Naive B cell (primary cell): ENCODE measurements around the gene CHTOP. TPM values are rescaled to one million over a fixed set of nuclear protein-coding genes. Genes with fewer than 3 reads are reported as not detected.
A peak's percentile ranks its signal among the peaks of the same experiment; 100 is the strongest.
"Not testable (repeated sequence)": the region's sequence is repeated elsewhere in the genome, so short reads cannot be mapped to it uniquely, and the experiment has no call there.

ENCODE experiments used
- ATAC-seq, 2 donors: fragments of 150-1000 bp; cut with Tn5 transposase; 2 replicates each; pipeline ENCODE4 v1.10.0; 2021; ENCODE audit warnings: low read depth in 2 of 2, mild to moderate bottlenecking in 2 of 2, moderate library complexity in 2 of 2
- DNase-seq: peaks from one replicate; pipeline ENCODE4 v3.0.0; 2022
- H3K27ac Mint-ChIP-seq, 6 donors: one replicate each; pipeline ENCODE4 v1.8.0; 2020 to 2022; ENCODE audit warnings: mild to moderate bottlenecking in 6 of 6, mixed read lengths in 6 of 6, moderate library complexity in 5 of 6, inconsistent platforms in 2 of 6
- H3K27me3 Mint-ChIP-seq, 3 donors: one replicate each; pipeline ENCODE4 v1.8.0; 2021 to 2022; ENCODE audit warnings: mixed read lengths in 3 of 3, mild to moderate bottlenecking in 1 of 3
- H3K36me3 Mint-ChIP-seq, 2 donors: one replicate each; pipeline ENCODE4 v1.8.0; 2020 to 2022; ENCODE audit warnings: mixed read lengths in 2 of 2, inconsistent platforms in 1 of 2, mild to moderate bottlenecking in 1 of 2
- H3K4me1 Mint-ChIP-seq, 3 donors: one replicate each; pipeline ENCODE4 v1.8.0; 2020 to 2022; ENCODE audit warnings: mixed read lengths in 3 of 3, inconsistent platforms in 1 of 3, mild to moderate bottlenecking in 1 of 3, moderate library complexity in 1 of 3
- H3K4me3 Mint-ChIP-seq, 8 donors: one replicate each; pipeline ENCODE4 v1.8.0; 2020 to 2022; ENCODE audit warnings: mild to moderate bottlenecking in 8 of 8, mixed read lengths in 8 of 8, moderate library complexity in 8 of 8, inconsistent platforms in 2 of 8
- H3K9me3 Mint-ChIP-seq, 7 donors: one replicate each; pipeline ENCODE4 v1.8.0; 2020 to 2022; ENCODE audit warnings: mixed read lengths in 7 of 7, mild to moderate bottlenecking in 5 of 7, inconsistent platforms in 2 of 7, moderate library complexity in 1 of 7
- polyA plus RNA-seq, 6 donors: library from polyadenylated mRNA; unstranded; fragments of 300-500 nt; fragmentation: Illumina TruSeq; gene quantifications; one replicate each; pipeline ENCODE4 v1.2.3, GENCODE V29; 2021; ENCODE audit warnings: low read depth in 6 of 6

The CHTOP gene
- polyA plus RNA-seq, 6 donors from 2014 or later, result 43.3 to 94.4 (median 54.4) TPM

GRCh38 chr1:153662269-153662668 lies 28.4 kb downstream of the CHTOP start:
- H3K27ac Mint-ChIP-seq, result no peak overlapping the region
- no peaks in the 10 kb centered on the region for H3K9me3 Mint-ChIP-seq
- peaks cover 0 to 18% of the 10 kb centered on the region in 2 donors for H3K36me3 Mint-ChIP-seq
- DNase-seq (no peak), ATAC-seq (no peak)
- H3K27me3 Mint-ChIP-seq, result no peaks in the 10 kb centered on the region
- peak overlapping the region in 1 of 8 donors; percentile 48 for H3K4me3 Mint-ChIP-seq
- H3K4me1 Mint-ChIP-seq, result peaks cover 4 to 18% (median 17%) of the 10 kb centered on the region in 3 donors

GRCh38 chr1:153663211-153663610 lies 29.3 kb downstream of the CHTOP start:
- no peaks in the 10 kb centered on the region for H3K27me3 Mint-ChIP-seq
- no peak overlapping the region for H3K4me3 Mint-ChIP-seq
- no peak for DNase-seq
- H3K27ac Mint-ChIP-seq, result no peak overlapping the region
- H3K36me3 Mint-ChIP-seq, result peaks cover 0 to 18% of the 10 kb centered on the region in 2 donors
- H3K9me3 Mint-ChIP-seq, result no peaks in the 10 kb centered on the region
- H3K4me1 Mint-ChIP-seq, result peaks cover 5 to 20% (median 19%) of the 10 kb centered on the region in 3 donors
- no peak for ATAC-seq

- Mint-ChIP-seq H3K4me3 (peak overlapping the region in 1 of 8 donors; percentile 53), H3K27me3 (no peaks in the 10 kb centered on the region), H3K27ac (no peak overlapping the region), H3K36me3 (peaks cover 0 to 10% of the 10 kb centered on the region in 2 donors), H3K4me1 (peaks cover 4 to 18% (median 7%) of the 10 kb centered on the region in 3 donors), H3K9me3 (no peaks in the 10 kb centered on the region)
- ATAC-seq, result no peak
- DNase-seq, result no peak
These were observed 33.6 kb downstream of the CHTOP start for GRCh38 chr1:153667439-153667838.

DNA sequence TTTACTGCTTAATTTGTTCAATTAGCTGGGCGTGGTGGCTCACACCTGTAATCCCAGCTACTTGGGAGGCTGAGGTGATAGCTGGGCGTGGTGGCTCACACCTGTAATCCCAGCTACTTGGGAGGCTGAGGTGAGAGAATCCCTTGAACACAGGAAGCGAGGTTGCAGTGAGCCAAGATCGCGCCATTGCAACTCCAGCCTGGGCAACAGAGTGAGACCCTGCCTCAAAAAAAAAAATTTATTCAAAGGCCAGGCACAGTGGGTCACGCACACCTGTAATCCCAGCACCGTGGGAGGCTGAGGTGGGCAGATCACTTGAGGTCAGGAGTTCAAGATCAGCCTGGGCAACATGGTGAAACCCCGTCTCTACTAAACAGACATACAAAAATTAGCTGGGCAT lies 34.8 kb downstream of the CHTOP start:
- H3K9me3 Mint-ChIP-seq, H3K27me3 Mint-ChIP-seq, ATAC-seq, DNase-seq: not testable (repeated sequence)
- Mint-ChIP-seq H3K36me3 (peaks cover 0 to 10% of the 10 kb centered on the region in 2 donors), H3K4me1 (peaks cover 4 to 18% (median 5%) of the 10 kb centered on the region in 3 donors), H3K27ac (peak overlapping the region in 1 of 6 donors; percentile 41), H3K4me3 (peak overlapping the region in 3 of 8 donors; percentile 45 to 55 (median 51))

DNA sequence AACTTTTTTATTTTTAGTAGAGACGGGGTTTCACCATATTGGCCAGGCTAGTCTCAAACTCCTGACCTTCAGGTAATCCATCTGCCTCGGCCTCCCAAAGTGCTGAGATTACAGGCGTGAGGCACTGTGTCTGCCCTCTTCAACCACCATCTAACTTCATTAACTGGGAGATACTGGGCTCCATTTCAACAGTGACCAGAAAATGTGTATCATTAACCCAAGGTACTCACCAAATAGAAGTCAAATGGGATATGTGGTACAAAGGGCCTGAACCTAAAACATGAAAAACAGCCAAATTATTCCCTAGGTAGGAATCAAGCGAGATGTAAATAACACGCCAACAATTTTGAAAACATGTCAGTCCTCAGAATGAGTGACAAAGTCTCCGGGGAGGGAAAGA lies 35.7 kb downstream of the CHTOP start:
- H3K27ac Mint-ChIP-seq, result peak overlapping the region in 3 of 6 donors; percentile 32 to 96 (median 62)
- ATAC-seq (no peak), DNase-seq (no peak)
- H3K27me3 Mint-ChIP-seq, result no peaks in the 10 kb centered on the region
- H3K4me3 Mint-ChIP-seq, result peak overlapping the region in 1 of 8 donors; percentile 66
- H3K4me1 Mint-ChIP-seq, result peaks cover 4 to 18% (median 5%) of the 10 kb centered on the region in 3 donors
- H3K9me3 Mint-ChIP-seq, result no peaks in the 10 kb centered on the region
- peaks cover 0 to 10% of the 10 kb centered on the region in 2 donors for H3K36me3 Mint-ChIP-seq

DNA sequence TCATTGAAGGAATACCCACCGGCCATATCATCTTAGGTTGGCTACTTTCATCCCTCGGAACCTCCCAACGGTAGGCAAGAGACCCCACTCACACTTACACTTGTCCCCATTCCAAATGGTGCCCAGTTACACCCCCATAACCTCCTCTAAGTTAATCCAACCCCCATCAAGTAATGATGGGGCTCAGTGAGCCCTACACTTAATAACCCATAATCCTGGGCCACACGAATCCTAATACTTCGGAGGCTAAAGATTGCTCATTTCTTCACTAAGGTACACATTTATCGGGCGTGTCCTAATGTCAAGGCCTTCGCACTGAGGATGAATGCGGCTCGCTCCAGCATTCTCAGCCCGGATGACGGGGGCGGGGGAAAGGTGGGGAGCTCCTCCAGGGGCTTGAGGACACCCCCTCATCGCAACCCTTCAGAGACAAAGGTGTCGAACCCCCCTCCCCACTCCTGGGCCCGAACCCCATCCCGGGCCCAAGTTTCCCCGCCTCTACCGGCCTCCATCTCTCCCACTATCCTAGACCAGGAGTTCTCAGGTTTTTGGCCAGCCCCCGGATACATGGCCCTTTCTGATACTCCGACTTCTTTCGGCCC lies 36.5 kb downstream of the CHTOP start:
- Mint-ChIP-seq H3K9me3 (no peaks in the 10 kb centered on the region), H3K4me1 (peaks cover 4 to 18% (median 5%) of the 10 kb centered on the region in 3 donors), H3K27me3 (no peaks in the 10 kb centered on the region), H3K27ac (no peak overlapping the region), H3K4me3 (no peak overlapping the region), H3K36me3 (peaks cover 0 to 4% of the 10 kb centered on the region in 2 donors)
- ATAC-seq, result peak in 1 of 2 donors; percentile 1
- DNase-seq, result no peak

GRCh38 chr1:153670859-153671627 lies 37.2 kb downstream of the CHTOP start, which contains the start of gene ILF2:
Gene ILF2 (minus strand): TSS chr1:153670993. CDS start chr1:153670922, 71 bp downstream.
- Mint-ChIP-seq H3K27me3 (peaks cover 0 to under 1% (median 0%) of the 10 kb centered on the region in 3 donors), H3K4me1 (peaks cover 4 to 18% (median 5%) of the 10 kb centered on the region in 3 donors), H3K36me3 (no peaks in the 10 kb centered on the region), H3K4me3 (no peak within 1 kb of the TSS), H3K9me3 (no peaks in the 10 kb centered on the region), H3K27ac (peak within 1 kb of the TSS in 1 of 6 donors; percentile 32)
- peak; percentile 88 to 89 for ATAC-seq
- DNase-seq, result peak; percentile 97

DNA sequence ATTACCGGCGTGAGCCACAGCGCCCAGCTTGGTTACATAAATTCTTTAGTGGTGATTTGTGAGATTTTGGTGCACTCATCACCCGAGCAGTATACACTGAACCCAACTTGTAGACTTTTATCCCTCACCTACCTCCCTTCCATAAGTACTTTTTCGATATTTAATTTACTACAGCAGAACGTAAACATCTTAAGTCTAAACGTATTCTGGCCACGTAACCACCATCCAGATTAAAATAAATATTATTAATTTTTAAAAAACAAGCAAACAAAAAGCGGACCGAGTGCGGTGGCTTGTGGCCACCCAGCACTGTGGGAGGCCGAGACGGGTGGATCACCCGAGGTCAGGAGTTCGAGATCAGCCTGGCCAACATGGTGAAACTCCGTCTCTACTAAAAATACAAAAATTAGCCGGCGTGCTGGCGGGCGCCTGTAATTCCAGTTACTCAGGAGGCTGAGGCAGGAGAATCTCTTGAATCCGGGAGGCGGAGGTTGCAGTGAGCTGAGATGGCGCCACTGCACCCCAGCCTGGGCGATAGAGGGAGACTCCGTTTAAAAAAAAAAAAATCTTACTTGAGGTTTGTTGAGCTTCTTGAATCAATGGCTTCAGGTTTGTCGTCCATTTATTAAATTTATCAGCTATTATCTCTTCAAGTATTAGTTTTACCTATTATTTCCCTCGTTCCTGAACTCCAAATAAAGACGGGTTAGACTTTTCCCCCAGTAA lies 37.9 kb downstream of the CHTOP start:
- Mint-ChIP-seq H3K27ac (peak overlapping the region in 2 of 6 donors; percentile 27 to 86), H3K4me1 (peaks cover 4 to 18% (median 5%) of the 10 kb centered on the region in 3 donors)
- not testable (repeated sequence) for H3K9me3 Mint-ChIP-seq, H3K4me3 Mint-ChIP-seq, H3K36me3 Mint-ChIP-seq, H3K27me3 Mint-ChIP-seq
- ATAC-seq (peak; percentile 22 to 30), DNase-seq (peak; percentile 45)

DNA sequence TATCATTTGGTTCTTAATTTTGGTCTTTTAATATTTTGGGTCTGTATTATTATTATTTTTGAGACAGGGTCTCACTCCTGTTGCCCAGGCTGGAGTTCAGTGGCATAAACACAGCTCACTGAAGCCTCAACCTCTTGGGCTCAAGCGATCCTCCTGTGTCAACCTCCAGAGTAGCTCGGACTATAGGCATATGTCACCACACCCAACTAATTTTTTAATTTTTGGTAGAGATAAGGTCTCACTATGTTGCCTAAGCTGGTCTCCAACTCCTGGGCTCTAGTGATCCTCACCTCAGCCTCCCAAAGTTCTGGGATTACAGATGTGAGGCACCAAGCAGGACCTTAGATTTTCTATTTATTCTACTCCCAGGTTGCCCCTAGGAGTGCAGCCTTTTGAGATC lies 39.6 kb downstream of the CHTOP start:
- peak overlapping the region in 5 of 6 donors; percentile 6 to 89 (median 32) for H3K27ac Mint-ChIP-seq
- no peak for ATAC-seq

GRCh38 chr1:153677718-153678518 lies 44.1 kb downstream of the CHTOP start:
- H3K4me3 Mint-ChIP-seq, result peak overlapping the region; percentile 70 to 93 (median 86)
- peak overlapping the region in 1 of 6 donors; percentile 73 for H3K27ac Mint-ChIP-seq
- peaks cover 24 to 28% (median 25%) of the 10 kb centered on the region in 3 donors for H3K4me1 Mint-ChIP-seq
- ATAC-seq (peak; percentile 42 to 47), DNase-seq (peak; percentile 45)
- peaks cover 0 to 8% of the 10 kb centered on the region in 2 donors for H3K36me3 Mint-ChIP-seq
- no peaks in the 10 kb centered on the region for H3K9me3 Mint-ChIP-seq
- peaks cover 43 to 58% (median 55%) of the 10 kb centered on the region in 3 donors for H3K27me3 Mint-ChIP-seq

More for the DNA sequence above, 39.6 kb downstream of the CHTOP start:
- Mint-ChIP-seq H3K4me1 (peaks cover 11 to 22% (median 13%) of the 10 kb centered on the region in 3 donors), H3K4me3 (peak overlapping the region in 6 of 8 donors; percentile 42 to 77 (median 68)), H3K27me3 (peaks cover 16 to 24% (median 20%) of the 10 kb centered on the region in 3 donors), H3K36me3 (no peaks in the 10 kb centered on the region), H3K9me3 (no peaks in the 10 kb centered on the region)
- no peak for DNase-seq

- Mint-ChIP-seq H3K4me3 (peak within 1 kb of the TSS; percentile 82 to 93 (median 88)), H3K9me3 (no peaks in the 10 kb centered on the region), H3K36me3 (peaks cover 0 to 8% of the 10 kb centered on the region in 2 donors), H3K4me1 (peaks cover 24 to 28% (median 25%) of the 10 kb centered on the region in 3 donors), H3K27me3 (peaks cover 50 to 62% (median 60%) of the 10 kb centered on the region in 3 donors), H3K27ac (peak within 1 kb of the TSS in 3 of 6 donors; percentile 65 to 73 (median 69))
- DNase-seq, result no peak
- peak; percentile 43 to 52 for ATAC-seq
These were observed 44.9 kb downstream of the CHTOP start, which contains the start of gene NPR1 for GRCh38 chr1:153678519-153679336. Gene NPR1 (plus strand): TSS chr1:153678688. CDS start chr1:153679109, 421 bp downstream.
